ENCODE data around the gene NKX2-2. TPM values are rescaled to one million over a fixed set of nuclear protein-coding genes. Genes with fewer than 3 reads are reported as not detected.

The NKX2-2 gene
- total RNA-seq, 1 donor from 2014 or later: not detected

DNA sequence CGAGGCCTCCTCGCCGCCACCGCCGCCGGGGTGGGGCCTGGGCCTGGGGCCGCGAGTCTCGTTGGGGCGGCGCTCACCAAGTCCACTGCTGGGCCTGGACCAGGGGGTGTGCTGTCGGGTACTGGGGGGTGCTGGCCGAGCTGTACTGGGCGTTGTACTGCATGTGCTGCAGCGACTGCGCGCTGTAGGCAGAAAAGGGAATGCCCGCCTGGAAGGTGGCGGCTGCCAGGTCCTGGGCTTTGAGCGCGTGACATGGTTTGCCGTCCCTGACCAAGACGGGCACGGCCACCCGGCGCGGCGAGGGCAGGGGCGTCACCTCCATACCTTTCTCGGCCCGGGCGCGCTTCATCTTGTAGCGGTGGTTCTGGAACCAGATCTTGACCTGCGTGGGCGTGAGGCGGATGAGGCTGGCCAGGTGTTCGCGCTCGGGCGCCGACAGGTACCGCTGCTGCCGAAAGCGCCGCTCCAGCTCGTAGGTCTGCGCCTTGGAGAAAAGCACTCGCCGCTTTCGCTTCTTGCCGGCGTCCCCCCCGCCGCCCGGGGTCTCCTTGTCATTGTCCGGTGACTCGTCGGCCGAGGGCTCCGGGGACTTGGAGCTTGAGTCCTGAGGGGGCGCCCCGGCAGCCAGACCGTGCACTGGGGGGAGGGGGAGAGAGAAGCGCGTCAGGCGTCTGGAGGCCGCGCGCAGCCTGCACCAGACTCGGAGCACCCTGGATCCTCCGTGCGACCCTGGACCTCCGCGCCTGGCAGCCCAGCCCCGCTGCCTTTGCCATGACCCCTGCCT lies 1.8 kb downstream of the NKX2-2 start:
- Mint-ChIP-seq H3K4me3 (ENCODE audit: unreplicated experiment) (peak overlapping the region; percentile 33), H3K27ac (ENCODE audit: unreplicated experiment) (no peak overlapping the region), H3K9me3 (ENCODE audit: low read depth) (no peaks in the 10 kb centered on the region), H3K36me3 (ENCODE audit: low read depth) (peaks cover 2% of the 10 kb centered on the region), H3K4me1 (ENCODE audit: low read depth) (peaks cover 39% of the 10 kb centered on the region), H3K27me3 (ENCODE audit: low read depth) (peaks cover 73% of the 10 kb centered on the region)
- no peak for DNase-seq (ENCODE audit: low spot score)
- TF ChIP-seq, protein P1, sequence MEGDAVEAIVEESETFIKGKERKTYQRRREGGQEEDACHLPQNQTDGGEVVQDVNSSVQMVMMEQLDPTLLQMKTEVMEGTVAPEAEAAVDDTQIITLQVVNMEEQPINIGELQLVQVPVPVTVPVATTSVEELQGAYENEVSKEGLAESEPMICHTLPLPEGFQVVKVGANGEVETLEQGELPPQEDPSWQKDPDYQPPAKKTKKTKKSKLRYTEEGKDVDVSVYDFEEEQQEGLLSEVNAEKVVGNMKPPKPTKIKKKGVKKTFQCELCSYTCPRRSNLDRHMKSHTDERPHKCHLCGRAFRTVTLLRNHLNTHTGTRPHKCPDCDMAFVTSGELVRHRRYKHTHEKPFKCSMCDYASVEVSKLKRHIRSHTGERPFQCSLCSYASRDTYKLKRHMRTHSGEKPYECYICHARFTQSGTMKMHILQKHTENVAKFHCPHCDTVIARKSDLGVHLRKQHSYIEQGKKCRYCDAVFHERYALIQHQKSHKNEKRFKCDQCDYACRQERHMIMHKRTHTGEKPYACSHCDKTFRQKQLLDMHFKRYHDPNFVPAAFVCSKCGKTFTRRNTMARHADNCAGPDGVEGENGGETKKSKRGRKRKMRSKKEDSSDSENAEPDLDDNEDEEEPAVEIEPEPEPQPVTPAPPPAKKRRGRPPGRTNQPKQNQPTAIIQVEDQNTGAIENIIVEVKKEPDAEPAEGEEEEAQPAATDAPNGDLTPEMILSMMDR (IDR thresholded peaks at IDR 0.05): no peak

DNA sequence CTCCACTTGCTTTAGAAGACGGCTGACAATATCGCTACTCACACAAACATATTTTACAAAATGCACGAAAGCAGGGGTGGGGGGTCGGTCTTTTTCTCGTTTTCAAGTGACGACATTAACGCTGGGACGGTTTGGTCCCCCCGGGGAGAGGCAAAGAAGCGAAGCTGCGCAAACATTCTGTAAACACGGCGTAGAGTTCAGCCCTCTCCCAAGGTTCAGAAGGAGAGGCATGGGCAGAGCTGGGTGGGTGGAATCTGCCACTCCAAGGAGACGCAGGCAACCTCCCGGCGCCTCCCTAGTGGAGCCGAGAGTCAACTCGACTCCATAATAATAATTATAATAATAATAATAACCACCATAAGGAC lies 2.4 kb downstream of the NKX2-2 start:
- peaks cover 73% of the 10 kb centered on the region for H3K27me3 Mint-ChIP-seq (ENCODE audit: low read depth)
- peaks cover 42% of the 10 kb centered on the region for H3K4me1 Mint-ChIP-seq (ENCODE audit: low read depth)
- TF ChIP-seq, protein P1 (IDR thresholded peaks at IDR 0.05): no peak
- peaks cover 2% of the 10 kb centered on the region for H3K36me3 Mint-ChIP-seq (ENCODE audit: low read depth)
- DNase-seq (ENCODE audit: low spot score): no peak
- H3K4me3 Mint-ChIP-seq (ENCODE audit: unreplicated experiment): peak overlapping the region; percentile 46
- no peak overlapping the region for H3K27ac Mint-ChIP-seq (ENCODE audit: unreplicated experiment)
- H3K9me3 Mint-ChIP-seq (ENCODE audit: low read depth): no peaks in the 10 kb centered on the region

DNA sequence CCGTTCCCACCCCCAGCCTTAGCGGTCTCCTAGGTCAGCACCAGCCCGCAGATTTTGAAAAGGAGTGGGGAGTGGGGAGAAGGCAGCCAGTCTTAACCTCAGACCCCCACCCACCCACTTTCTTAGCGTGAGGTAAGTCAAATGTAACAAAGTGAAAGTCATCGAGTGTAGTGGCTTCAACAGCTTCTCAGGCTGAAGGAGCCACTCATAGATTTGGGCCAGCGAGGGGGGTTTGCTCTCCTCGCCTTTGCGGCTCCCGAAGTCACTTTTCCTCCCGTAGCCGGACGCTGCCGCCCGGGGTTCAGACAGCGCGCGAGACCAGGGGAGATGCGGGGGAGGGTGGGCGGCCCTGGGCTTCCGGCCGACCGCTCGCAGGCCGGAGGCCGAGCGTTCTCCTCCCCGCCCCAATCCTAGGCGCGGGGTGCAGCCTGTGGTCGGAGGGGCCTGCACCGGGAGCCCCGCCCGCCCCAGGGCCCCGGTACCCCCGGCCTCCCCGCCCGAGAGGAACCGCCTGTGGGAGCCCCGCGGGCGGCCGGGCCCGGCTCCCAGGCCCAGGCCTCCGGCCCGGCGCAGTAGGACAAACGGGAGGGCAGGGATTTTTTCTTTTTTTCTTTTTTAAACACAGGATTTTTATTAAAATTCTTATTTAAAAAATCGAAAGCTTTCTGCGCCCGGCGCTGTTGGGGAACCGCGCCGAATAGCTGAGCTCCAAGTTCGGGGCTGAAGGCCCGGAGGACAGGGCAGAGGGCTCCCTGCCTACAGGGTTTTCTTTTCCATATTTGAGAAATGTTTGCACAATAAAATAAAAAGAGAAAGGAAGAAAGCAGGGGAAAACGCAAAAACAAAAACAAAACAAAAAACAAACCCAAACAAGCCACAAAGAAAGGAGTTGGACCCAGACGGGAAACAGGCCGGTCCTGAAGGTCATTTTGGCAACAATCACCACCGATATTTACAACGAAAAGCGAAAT lies 3.2 kb downstream of the NKX2-2 start:
- TF ChIP-seq, protein P1 (IDR thresholded peaks at IDR 0.05): no peak
- Mint-ChIP-seq H3K9me3 (ENCODE audit: low read depth) (no peaks in the 10 kb centered on the region), H3K4me3 (ENCODE audit: unreplicated experiment) (peak overlapping the region; percentile 66), H3K4me1 (ENCODE audit: low read depth) (peaks cover 37% of the 10 kb centered on the region), H3K36me3 (ENCODE audit: low read depth) (peaks cover 2% of the 10 kb centered on the region), H3K27ac (ENCODE audit: unreplicated experiment) (no peak overlapping the region), H3K27me3 (ENCODE audit: low read depth) (peaks cover 68% of the 10 kb centered on the region)
- DNase-seq (ENCODE audit: low spot score): no peak

DNA sequence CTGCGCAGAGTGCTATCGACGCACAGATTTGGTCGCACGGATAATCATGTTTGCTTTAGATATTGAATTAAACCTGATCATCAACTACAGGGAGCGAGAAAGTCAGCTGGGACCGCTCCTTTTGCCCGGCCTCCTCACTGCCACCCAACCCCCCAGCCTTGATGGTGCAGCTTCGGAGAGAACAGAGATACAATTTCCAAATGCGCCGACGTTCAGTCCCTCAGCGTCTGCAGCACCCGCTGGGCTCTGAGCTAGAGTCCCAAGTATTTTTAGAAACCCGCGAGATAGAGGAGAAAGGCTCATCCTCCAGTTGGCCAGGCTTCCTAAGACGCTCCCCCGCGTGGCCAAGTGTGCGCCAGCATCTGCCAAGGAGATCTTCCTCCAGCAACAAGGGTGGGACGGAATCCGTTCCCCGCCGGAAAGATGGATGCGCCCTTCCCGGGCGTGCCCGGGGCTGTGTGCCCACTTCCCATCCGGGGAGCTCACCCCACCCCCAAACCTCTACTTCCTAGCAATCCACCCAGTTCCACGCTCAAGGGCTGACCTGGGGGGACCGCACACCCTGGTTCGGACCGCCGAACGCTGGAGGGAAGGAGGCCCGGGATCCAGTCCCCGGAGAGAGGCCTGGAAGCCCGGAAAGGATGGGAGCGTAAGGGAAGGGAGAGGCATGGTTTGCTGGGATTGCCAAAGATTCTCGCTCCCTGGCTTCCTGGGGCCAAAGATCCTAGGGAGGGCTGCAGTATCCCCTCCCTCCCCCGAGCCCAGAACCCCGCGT lies 4.1 kb downstream of the NKX2-2 start:
- Mint-ChIP-seq H3K27me3 (ENCODE audit: low read depth) (peaks cover 69% of the 10 kb centered on the region), H3K36me3 (ENCODE audit: low read depth) (peaks cover 2% of the 10 kb centered on the region)

More for the DNA sequence above, 4.1 kb downstream of the NKX2-2 start:
- Mint-ChIP-seq H3K4me1 (ENCODE audit: low read depth) (peaks cover 42% of the 10 kb centered on the region), H3K27ac (ENCODE audit: unreplicated experiment) (no peak overlapping the region), H3K4me3 (ENCODE audit: unreplicated experiment) (peak overlapping the region; percentile 66), H3K9me3 (ENCODE audit: low read depth) (no peaks in the 10 kb centered on the region)
- DNase-seq (ENCODE audit: low spot score): no peak
- TF ChIP-seq, protein P1 (IDR thresholded peaks at IDR 0.05): peak; percentile 55
